Mucosa of gallbladder (tissue), 1 donor: ENCODE measurements around the gene SNX8. TPM values are rescaled to one million over a fixed set of nuclear protein-coding genes. Genes with fewer than 3 reads are reported as not detected.
"Not testable (repeated sequence)": the region's sequence is repeated elsewhere in the genome, so short reads cannot be mapped to it uniquely, and the experiment has no call there.

ENCODE experiments used
- DNase-seq: peaks from one replicate; pipeline ENCODE4 v3.0.0-alpha.2; 2020; ENCODE audit warnings: low spot score
- total RNA-seq: library from RNA; stranded (reverse); gene quantifications from one replicate; pipeline ENCODE4 v1.2.1, GENCODE V29; 2021
- donor health status: DM: no; HTN: no; CAD: no.

The SNX8 gene
- total RNA-seq, 1 donor from 2014 or later: 20.5 TPM

DNA sequence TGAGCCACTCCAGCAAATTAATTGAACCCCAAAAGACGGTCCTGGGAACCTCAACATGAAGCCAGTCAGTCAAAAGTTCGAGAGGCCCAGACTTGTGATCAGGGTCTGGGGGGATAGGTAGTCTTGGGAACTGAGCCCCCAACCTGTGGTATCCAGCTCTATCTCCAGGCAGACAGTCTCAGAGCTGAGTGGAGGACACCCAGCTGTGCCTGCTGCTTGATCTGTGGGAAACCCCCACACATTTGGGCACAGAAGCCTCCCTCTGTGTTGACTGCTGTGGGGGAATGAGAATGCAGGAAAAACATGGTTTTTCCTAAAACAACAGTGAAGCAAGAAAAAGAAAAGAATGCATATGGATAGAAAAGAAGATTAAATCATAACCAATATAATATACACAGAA, 16.3 kb upstream of the SNX8 start:
- no peak for DNase-seq

DNA sequence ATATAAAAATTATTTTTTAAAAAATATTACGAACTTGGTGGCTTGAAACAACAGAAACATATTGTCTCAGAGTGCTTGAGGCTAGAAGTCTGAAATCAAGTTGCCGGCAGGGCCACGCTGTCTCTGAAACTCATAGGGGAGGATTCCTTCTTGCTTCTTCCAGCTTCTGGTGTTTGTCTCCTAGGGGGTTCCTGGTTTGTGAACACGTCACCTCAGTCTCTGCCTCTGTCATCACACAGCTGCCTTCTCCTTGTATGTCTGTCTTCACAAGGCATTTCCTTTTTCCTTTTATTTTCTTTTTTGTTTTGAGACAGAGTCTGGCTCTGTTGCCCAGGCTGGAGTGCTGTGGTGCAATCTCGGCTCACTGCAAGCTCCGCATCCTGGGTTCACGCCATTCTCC, 12.7 kb upstream of the SNX8 start:
- DNase-seq: no peak

DNA sequence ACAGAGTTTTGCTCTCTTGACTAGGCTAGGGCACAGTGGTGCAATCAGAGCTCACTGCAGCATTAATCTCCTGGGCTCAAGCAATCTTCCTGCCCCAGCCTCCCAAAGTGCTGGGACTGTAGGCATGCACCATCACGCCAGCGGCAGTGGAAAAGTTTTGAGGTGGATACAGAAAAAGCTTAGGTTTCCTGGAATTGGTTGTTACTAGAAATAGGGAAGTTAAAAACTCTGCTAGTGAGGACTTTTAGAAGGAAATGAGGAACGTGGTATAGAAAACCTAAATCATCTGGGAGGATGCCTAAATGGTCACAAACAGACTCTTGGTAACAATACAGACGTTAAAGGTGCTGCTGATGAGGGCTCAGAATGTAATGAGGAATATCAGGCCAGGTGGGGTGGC, 10.9 kb upstream of the SNX8 start:
- DNase-seq: no peak

- no peak for DNase-seq
These were observed 6.8 kb upstream of the SNX8 start for GRCh38 chr7:2321020-2321419.

DNA sequence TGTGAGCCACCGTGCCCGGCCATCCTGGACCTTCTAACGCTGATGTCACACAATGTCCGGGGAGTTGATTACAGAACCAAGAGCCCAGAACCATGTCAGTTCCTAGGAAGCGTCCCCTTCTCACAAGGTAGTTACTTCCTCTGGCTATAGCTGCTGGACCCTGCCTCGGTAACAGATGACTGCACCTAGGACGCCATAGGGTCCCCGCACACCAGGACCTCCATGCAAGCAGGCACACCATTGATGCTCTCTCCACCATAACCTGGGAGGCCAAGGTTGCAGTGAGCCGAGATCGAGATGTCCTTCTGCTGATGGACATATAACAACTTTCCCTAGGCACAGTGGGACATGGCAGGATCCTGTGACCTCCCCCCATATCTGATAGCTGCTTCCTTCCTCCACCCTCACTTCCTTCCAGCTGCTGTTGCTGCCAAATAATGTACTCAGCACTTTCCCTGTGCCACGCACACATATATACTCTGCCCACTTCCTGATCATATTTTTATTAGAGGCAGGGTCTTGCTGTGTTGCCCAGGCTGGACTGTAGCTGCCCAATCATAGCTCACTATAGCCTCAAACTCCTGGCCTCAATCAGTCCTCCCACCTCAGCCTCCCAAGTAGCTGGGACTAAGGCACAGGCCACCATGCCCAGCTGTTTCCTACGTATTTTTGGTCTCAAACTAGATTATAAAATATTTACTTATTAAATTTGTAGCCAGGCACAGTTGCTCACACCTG, 3.5 kb upstream of the SNX8 start:
- no peak for DNase-seq

DNA sequence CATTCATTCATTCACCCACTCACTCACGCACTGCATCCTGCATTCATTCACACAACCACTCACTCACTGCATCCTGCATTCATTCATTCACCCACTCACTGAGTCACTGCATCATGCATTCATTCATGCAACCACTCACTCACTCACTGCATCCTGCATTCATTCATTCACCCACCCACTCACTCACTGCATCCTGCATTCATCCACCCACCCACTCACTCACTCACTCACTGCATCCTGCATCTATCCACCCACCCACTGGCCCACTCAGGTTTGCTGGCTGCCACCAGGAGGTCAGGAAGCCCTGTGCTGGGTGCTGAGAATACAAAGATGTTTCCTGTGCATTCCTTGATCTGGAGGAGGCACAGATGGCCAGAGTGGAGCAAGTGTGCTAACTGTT, 2.3 kb upstream of the SNX8 start:
- no peak for DNase-seq

DNA sequence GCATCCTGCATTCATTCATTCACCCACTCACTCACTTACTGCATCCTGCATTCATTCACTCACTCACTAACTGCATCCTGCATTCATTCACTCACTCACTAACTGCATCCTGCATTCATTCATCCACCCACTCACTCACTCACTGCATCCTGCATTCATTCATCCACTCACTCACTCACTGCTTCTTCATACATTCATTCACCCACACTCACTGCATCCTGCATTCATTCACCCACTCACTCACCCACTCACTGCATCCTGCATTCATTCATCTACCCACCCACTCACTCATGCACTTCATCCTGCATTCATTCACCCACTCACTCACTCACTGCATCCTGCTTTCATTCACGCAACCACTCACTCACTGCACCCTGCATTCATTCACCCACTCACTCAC, 1.5 kb upstream of the SNX8 start:
- DNase-seq: no peak

DNA sequence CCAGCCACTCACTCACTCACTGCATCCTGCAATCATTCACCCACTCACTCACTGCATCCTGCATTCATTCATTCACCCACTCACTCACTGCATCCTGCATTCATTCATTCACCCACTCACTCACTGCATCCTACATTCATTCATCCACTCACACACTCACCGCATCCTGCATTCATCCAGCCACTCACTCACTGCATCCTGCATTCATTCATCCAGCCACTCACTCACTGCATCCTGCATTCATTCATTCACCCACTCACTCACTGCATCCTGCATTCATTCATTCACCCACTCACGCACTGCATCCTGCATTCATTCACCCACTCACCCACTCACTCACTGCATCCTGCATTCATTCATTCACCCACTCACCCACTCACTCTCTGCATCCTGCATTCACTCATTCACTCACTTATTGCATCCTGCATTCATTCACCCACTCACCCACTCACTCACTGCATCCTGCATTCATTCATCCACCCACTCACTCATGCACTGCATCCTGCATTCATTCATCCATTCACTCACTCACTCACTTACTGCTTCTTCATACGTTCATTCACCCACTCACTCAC, 802 bp upstream of the SNX8 start:
- not testable (repeated sequence) for DNase-seq

DNA sequence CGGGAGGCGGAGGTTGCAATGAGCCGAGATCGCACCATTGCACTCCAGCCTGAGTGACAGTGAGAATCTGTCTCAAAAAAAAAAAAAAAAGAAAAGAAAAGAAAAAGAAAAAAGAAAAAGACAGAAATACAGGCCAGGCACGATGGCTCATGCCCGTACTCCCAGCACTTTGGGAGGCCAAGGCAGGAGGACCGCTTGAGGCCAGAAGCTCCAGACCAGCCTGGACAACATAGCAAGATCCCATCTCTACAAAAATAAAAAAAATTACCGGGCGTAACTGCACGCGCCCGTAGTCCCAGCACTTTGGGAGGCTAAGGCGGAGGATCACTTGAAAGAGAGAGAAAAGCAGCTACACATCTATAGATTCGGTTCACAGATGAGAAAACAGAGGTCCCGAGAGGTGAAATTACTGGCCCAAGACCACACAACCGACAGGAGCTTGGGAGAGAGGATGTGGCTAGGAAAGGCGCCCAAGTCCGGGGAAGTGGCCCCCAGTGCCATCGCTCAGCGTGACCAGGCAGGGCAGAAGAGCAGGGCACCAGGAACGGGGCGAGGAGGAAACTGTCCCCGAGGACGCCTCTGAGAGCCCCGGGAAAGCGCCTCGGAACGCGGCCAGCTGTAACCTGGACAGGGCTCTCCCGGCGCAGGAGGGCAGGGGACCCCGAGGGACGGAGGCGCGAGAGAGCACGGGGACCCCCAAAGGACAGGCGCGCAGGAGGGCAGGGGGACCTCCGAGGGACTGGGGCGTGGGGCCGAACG, 612 bp downstream of the SNX8 start:
- no peak for DNase-seq

DNA sequence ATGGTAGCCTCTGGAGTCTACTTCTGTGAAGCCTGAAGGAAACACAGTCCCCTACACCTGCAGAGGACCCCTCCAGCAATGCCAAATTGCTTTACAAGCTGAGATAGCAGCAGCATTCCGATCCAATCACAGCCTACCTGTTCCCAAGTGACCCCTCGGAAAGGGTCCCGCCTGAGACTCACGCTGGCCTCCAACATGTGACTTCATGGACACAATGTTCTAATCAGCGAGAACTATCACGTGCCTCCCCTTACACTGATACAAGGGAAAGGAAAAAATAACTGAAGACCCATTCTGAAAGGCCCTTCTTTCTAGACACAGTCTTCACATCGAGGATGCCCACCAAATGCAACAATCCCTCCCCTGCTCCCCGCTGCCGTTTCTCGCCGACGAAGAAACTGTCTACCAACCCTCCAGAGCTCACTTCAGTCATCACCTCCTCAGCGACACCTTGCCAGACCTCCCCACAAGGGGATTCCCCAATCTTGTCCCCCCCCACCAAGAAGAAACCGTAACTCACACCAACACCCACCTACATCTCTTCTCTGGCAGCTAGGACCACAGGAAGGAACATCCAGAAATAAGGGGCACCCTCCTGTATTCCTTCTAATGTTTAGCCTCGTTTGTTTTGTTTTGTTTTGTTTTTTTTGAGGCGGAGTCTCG, 1.8 kb downstream of the SNX8 start:
- DNase-seq: no peak

GRCh38 chr7:2309889-2310331, 4.3 kb downstream of the SNX8 start:
- DNase-seq: no peak

DNA sequence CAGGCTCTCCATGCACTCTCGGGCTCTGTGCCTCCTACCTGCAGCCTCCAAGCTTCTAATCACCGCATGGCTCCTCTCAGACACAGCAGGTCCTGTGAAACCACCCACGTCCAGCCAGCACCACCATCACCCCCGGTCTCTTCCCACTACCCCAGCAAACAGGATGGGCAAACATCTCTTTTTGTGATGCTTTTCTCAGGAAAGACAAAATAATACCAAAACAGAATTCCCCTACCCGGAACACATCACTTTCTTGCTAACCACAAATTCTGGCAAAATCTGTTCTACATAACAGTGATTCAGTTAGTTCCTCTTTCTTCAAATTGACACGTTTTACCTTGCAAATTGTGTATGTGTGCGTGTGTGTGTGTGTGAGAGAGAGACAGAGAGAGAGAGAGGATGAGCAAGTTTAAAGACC, 6.5 kb downstream of the SNX8 start:
- DNase-seq: no peak

GRCh38 chr7:2306688-2307087, 7.6 kb downstream of the SNX8 start:
- no peak for DNase-seq

GRCh38 chr7:2305258-2305657, 9.0 kb downstream of the SNX8 start:
- DNase-seq: not testable (repeated sequence)

DNA sequence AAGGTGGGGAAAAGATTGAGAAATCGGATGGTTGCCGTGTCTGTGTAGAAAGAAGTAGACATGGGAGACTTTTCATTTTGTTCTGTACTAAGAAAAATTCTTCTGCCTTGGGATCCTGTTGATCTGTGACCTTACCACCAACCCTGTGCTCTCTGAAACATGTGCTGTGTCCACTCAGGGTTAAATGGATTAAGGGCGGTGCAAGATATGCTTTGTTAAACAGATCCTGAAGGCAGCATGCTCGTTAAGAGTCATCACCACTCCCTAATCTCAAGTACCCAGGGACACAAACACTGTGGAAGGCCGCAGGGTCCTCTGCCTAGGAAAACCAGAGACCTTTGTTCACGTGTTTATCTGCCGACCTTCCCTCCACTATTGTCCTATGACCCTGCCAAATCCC, 10.7 kb downstream of the SNX8 start:
- not testable (repeated sequence) for DNase-seq

DNA sequence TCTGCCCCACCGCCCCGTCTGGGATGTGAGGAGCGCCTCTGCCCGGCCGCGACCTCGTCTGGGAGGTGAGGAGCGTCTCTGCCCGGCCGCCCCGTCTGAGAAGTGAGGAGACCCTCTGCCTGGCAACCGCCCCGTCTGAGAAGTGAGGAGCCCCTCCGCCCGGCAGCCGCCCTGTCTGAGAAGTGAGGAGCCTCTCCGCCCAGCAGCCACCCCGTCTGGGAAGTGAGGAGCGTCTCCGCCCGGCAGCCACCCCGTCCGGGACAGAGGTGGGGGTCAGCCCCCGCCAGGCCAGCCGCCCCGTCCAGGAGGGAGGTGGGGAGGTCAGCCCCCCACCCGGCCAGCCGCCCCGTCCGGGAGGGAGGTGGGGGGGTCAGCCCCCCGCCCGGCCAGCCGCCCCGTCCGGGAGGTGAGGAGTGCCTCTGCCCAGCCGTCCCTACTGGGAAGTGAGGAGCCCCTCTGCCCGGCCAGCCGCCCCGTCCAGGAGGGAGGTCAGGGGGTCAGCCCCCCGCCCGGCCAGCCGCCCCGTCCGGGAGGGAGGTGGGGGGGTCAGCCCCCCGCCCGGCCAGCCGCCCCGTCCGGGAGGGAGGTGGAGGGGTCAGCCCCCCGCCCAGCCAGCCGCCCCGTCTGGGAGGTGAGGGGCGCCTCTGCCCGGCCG, 11.4 kb downstream of the SNX8 start:
- not testable (repeated sequence) for DNase-seq

DNA sequence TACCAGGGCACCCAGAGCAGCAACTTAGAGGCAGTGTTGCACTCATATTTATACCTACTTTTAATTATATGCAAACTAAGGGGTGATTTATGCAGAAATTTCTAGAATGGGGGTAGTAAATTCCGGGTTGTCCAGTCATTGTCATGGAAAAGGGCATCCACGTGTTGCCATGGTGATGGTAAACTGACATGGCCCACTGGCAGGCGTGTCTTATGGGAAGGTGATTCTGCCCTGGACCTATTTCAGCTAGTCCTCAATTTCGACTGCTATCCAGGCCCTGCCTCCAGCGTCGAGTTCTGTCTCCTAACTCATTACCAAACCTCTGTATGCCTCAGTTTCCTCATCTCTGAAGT, 12.8 kb downstream of the SNX8 start:
- DNase-seq: no peak

DNA sequence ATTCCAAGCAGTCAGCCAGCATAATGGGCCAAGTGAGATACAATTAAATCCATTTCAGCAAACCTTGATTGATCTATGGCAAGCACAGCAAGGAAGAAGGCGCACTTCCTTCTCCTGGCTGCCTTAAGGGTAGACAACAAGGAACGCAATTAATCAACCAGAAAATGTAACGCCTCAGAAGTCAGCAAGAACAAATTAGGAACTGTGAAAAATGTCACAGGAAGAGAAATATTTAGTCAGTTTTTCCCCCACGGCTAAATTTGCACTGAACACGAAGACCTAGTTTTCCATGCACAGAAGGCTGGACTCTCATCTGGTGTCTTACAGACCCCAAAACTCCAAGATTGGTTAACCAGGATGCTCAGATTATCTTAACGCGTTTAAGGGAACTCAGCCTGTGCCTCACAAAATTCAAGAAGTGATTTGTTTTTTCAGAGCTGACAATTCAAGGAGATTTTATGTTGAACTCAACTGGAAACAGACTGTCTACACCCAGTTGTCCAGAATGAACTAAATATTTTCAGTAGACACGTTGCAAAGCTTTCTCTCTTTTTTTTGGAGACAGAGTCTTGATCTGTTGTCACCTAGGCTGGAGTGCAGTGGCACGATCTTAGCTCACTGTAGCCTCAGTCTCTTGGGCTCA, 14.2 kb downstream of the SNX8 start:
- no peak for DNase-seq

DNA sequence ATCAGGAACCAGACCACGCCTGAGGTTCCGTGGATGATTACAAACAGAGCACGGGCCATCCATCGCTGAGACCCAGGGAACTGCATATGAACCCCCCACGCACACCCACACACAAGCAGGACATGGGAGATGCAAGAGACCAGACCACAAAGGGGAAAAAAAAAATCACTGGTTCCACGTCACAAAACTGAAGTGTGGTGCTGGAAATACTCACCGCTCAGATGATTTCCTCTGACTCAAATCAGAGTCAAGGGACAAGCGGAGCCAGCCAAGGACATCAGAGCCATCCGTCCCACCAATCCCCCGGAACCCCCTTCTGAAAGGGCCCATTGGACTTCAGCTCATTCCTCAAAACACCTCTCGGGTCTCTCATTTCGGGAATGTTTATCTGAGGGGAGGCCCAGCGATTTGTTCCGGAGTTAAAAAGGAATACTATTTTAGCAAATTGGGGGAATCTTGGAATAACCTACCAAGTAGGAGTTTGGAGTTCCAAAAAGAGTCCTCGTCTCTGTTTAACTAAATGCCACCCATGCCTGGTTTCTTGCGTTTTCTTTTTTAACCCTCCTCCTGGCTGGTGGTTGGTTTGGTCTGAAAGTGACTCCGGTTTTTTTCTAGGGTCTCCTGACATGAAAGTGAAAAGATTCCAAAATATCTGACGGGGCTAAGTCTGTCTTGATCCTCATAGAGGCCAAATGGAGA, 15.0 kb downstream of the SNX8 start:
- DNase-seq: peak; percentile 34

GRCh38 chr7:2296832-2297231, 17.4 kb downstream of the SNX8 start:
- no peak for DNase-seq
